Urothelium cell line (cell line): ENCODE measurements around the gene PTPRE.

Experiments used
- DNase-seq: peaks from one replicate; pipeline ENCODE4 v3.0.0; 2011; ENCODE audit warnings: low spot score, mixed read lengths
- FAIRE-seq: peaks from 2 replicates; lab custom pipeline; 2011; peaks lifted over from hg19 to GRCh38; lab: Jason Lieb, UNC

The PTPRE gene

GRCh38 chr10:127921753-127922145 lies 14.8 kb downstream of the PTPRE start:
- DNase-seq (no peak), FAIRE-seq (no peak)

DNA sequence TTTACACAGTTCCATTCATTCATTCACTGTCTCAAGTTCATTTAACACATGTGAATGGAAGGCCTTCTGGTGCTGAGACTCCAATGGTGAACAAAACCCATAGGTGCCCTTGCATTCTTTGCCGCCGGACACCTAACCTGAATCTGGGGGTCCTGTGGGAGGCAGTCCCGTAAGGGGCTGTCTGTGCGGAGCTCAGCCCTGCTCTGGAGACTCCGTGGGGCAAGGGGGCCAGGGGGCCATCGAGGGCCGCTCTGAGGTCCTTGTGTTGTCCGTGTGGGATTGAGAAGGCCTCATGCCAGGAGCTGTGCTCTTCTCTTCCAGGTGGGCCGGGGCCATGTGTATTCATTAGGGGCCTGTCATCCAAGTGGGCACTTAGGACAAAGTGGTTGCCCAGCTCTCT lies 15.3 kb downstream of the PTPRE start:
- FAIRE-seq (no peak), DNase-seq (no peak)

GRCh38 chr10:127922675-127923366 lies 15.9 kb downstream of the PTPRE start:
- DNase-seq: peak; percentile 85
- FAIRE-seq: no peak

DNA sequence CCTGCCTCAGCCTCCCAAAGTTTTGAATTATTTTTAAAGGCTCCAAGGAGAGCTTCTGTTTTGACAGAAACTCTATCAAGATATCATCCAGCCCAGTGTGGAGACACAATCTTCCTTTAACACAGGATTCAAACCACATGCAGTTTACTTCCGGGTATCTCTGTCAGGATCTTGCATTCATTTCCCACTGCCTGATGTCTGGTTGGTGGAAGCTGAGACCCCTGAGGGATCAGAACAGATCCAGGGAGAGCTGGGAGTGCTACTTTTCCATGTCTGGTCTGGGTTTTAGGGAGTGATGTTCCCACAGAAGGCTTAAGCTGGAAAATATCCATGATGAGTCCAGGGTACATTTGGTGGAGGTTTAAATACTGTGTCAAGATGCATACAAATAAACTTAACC lies 16.7 kb downstream of the PTPRE start:
- DNase-seq (no peak), FAIRE-seq (no peak)

GRCh38 chr10:127925471-127926207 lies 18.7 kb downstream of the PTPRE start:
- DNase-seq (no peak), FAIRE-seq (no peak)

- no peak for FAIRE-seq
- DNase-seq: no peak
Observed at GRCh38 chr10:127926455-127926854, 19.6 kb downstream of the PTPRE start.

- DNase-seq (no peak), FAIRE-seq (no peak)
Observed at GRCh38 chr10:127928021-127928806, 21.3 kb downstream of the PTPRE start.

DNA sequence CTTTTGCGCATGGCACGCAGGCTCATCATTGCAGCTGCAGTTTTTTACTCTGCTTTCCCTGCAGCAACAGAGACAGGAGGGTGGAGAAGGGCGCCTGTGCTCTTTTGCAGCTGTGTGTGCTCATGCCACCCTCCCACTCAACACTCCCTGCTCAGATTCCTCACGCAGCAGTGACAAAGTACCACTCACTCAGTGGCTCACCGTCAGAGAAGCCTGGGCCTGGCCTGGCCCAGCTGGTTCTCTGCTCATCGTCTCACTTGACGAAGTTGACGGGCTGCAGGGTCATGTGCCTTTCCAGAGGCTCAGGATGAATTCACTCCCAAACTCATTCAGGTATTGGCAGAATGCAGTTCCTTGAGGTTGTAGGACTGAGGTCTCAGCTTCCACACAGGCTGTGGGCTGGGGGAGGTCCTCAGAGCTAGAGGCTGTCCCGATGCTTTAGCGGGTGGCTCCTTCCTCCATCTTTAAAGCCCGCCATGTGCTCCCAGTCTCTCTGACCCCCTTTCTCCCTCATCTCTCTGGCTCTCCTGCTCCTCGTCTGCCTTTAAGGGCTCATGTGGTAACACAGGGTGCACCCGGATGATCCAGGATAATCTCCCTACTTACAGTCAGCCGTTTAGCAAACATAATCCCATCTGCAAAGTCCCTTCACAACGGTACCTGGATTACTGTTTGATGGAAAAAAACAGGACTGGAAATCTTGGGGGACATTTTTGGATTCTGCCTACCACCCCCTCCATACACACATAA lies 25.8 kb downstream of the PTPRE start:
- FAIRE-seq (no peak), DNase-seq (no peak)

DNA sequence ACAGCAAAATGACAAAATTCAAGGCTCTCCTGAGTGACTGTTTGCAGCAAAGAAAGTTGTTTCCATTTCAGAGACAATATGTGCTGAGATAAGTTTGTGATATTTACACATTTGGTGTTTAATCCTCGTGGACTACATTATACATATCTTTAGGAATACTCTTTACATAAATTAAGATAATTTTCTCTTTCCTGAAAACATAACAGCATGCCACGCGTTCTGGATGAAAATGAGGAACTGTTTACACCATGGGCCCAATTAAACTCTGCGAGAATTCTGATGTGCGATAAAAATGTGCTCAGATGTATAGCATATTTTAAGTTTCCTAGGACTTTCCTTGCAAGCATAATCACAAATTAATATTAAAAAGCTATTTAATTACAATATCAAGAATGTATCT lies 26.4 kb downstream of the PTPRE start:
- FAIRE-seq (no peak), DNase-seq (no peak)

- no peak for FAIRE-seq
- no peak for DNase-seq
Observed at GRCh38 chr10:127934383-127934782, 27.5 kb downstream of the PTPRE start.

GRCh38 chr10:127935071-127935561 lies 28.2 kb downstream of the PTPRE start:
- no peak for FAIRE-seq
- no peak for DNase-seq

DNA sequence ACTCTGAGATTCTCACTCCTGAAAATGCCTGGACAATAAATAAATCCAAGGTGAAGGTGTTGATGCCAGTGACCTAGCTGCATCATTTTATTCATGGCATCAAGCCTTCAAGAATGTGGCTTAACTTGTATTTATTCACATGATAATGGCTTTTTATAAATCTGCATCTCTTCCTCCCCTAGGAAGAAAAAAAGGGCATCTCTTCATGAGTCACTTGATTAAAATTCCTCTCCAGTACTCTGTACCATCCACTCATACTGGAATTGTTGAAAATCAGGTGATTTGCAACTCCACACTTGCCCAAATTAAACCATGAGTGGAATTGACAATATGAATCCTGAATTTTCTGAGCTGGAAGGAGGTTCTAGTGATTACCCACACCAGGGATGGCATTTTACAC lies 30.2 kb downstream of the PTPRE start:
- FAIRE-seq (no peak), DNase-seq (no peak)

GRCh38 chr10:127937915-127938463 lies 31.1 kb downstream of the PTPRE start:
- FAIRE-seq (no peak), DNase-seq (no peak)

DNA sequence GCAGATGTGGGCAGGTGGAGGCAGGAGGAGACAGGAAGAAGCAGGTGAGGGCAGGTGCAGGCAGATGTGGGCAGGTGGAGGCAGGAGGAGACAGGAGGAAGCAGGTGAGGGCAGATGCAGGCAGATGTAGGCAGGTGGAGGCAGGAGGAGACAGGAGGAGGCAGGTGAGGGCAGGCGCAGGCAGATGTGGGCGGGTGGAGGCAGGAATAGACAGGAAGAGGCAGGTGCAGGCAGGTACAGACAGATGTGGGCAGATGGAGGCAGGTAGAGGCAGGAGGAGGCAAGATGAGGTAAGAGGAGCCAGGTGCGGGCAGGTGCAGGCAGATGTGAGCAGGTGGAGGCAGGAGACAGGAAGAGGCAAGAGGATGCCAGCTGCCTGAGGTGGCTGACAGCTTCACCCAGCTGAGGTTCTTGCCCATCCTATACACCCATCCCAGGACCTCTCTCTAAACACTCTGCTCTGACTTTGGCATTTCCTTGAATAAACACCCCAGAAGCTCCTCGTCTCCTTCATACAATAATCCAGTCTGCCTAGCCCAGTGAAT lies 33.0 kb downstream of the PTPRE start:
- no peak for DNase-seq
- no peak for FAIRE-seq

GRCh38 chr10:127940866-127941640 lies 34.1 kb downstream of the PTPRE start:
- no peak for FAIRE-seq

DNA sequence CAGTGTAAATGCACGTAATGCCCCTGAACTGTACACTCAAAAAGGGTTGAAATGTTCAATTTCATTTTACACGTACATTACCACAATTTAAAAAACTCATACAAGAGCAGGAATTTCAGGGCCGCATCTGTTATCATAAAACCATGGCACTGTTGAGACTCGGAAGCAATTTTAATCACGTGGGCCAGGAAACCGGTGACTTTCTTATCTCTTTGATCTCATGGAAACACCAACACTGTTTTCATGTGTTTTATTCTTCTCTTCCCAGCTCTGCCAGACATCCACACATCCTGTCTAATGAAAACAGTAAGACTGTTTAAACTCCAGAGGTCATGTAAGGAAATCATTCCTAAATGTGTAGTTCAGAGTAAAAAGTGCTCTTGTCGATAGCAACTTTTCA lies 35.9 kb downstream of the PTPRE start:
- FAIRE-seq (no peak), DNase-seq (no peak)

More at GRCh38 chr10:127940866-127941640, 34.1 kb downstream of the PTPRE start:
- DNase-seq: no peak

DNA sequence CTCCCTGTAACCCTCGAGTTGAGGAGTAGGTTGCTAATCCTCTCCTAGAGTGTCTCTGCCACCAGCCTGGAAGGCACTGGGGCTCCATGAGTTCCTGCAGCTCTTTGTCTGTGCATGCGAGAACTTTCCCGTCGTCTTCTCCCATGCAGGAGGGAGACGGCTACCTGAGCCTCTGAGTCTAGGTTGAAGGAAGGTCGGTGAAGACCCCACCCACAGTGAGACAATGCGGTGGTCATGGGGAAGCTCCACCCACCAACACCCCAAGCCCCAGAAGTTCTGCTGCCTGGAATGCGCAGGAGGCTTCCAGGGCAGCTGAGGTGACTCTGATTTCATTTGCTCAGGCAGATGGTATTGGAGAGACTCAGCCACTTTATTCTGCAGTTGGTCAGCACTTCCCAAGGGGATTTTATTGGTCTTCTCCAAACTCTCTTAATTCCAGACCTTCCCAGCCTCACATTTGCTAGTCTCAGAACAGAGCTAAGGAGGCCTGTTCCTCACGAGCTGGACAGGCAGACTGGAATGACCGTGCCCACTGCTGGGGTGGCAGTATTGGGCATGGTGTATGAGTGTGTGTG lies 36.5 kb downstream of the PTPRE start:
- DNase-seq (no peak), FAIRE-seq (no peak)

- DNase-seq: no peak
Observed at GRCh38 chr10:127944256-127944655, 37.4 kb downstream of the PTPRE start.

GRCh38 chr10:127945341-127945758 lies 38.4 kb downstream of the PTPRE start:
- DNase-seq (peak; percentile 55), FAIRE-seq (no peak)

More at GRCh38 chr10:127944256-127944655, 37.4 kb downstream of the PTPRE start:
- FAIRE-seq: no peak
